Mesenchymal stem cell (in vitro differentiated cells and primary cell): Measurements from ENCODE around the gene PPP1R12A.

Source experiments
- DNase-seq: peaks from one replicate; pipeline ENCODE4 v3.0.0-alpha.2; 2013
- H2AFZ ChIP-seq: one replicate; pipeline ENCODE4 v1.6.1; 2013; ENCODE audit warnings: low read depth, mild to moderate bottlenecking, control low read depth, inconsistent platforms, low read length, moderate library complexity
- H2AK5ac ChIP-seq: 2 replicates; pipeline ENCODE4 v1.6.1; 2013; ENCODE audit warnings: low read length, moderate library complexity, mild to moderate bottlenecking, inconsistent platforms; ENCODE audit not compliant: severe bottlenecking
- H2BK120ac ChIP-seq: one replicate; pipeline ENCODE4 v1.6.1; 2013; ENCODE audit warnings: low read depth, mild to moderate bottlenecking, inconsistent platforms, low read length, moderate library complexity
- H2BK12ac ChIP-seq, 2 experiments: one replicate each; pipeline ENCODE4 v1.6.1; 2013; ENCODE audit warnings: inconsistent platforms in 2 of 2, low read length in 2 of 2, mild to moderate bottlenecking in 2 of 2, moderate library complexity in 2 of 2, control low read depth in 1 of 2
- H2BK15ac ChIP-seq: one replicate; pipeline ENCODE4 v1.6.1; 2013; ENCODE audit warnings: mild to moderate bottlenecking, low read depth, inconsistent platforms; ENCODE audit not compliant: poor library complexity, severe bottlenecking
- H2BK5ac ChIP-seq: 2 replicates; pipeline ENCODE4 v1.6.1; 2013; ENCODE audit warnings: low read depth, mild to moderate bottlenecking, low read length, control low read depth, inconsistent platforms; ENCODE audit not compliant: poor library complexity, severe bottlenecking
- H3K14ac ChIP-seq, 2 experiments: one replicate each; pipeline ENCODE4 v1.6.1; 2013; ENCODE audit warnings: inconsistent platforms in 2 of 2, low read length in 2 of 2, control low read depth in 1 of 2, mild to moderate bottlenecking in 1 of 2, moderate library complexity in 1 of 2
- H3K18ac ChIP-seq, 2 experiments: one replicate each; pipeline ENCODE4 v1.6.1; 2013; ENCODE audit warnings: inconsistent platforms in 2 of 2, low read length in 2 of 2, control low read depth in 1 of 2, low read depth in 1 of 2, mild to moderate bottlenecking in 1 of 2
- H3K23ac ChIP-seq, 2 experiments: one replicate each; pipeline ENCODE4 v1.6.1; 2013; ENCODE audit warnings: inconsistent platforms in 2 of 2, low read length in 2 of 2, mild to moderate bottlenecking in 2 of 2, moderate library complexity in 2 of 2, control low read depth in 1 of 2
- H3K27ac ChIP-seq: 2 replicates; pipeline ENCODE4 v1.5.1; 2013; ENCODE audit warnings: mild to moderate bottlenecking, moderate library complexity, low read length, control low read depth, inconsistent platforms; ENCODE audit not compliant: poor library complexity, severe bottlenecking
- H3K27me3 ChIP-seq, 2 experiments: 2 replicates each; pipeline versions ENCODE4 v1.6.1 to v1.7.0; 2013; ENCODE audit warnings: low read length in 2 of 2, mild to moderate bottlenecking in 2 of 2, moderate library complexity in 2 of 2, control low read depth in 1 of 2, inconsistent platforms in 1 of 2; ENCODE audit not compliant: control insufficient read depth in 1 of 2, insufficient read depth in 1 of 2
- H3K36me3 ChIP-seq, 2 experiments: 2 replicates each; pipeline versions ENCODE4 v1.6.1 to v1.7.0; 2013; ENCODE audit warnings: low read length in 2 of 2, control low read depth in 1 of 2, inconsistent platforms in 1 of 2, low read depth in 1 of 2, mild to moderate bottlenecking in 1 of 2; ENCODE audit not compliant: insufficient read depth in 2 of 2, control insufficient read depth in 1 of 2
- H3K4ac ChIP-seq, 2 experiments: one replicate each; pipeline ENCODE4 v1.6.1; 2013; ENCODE audit warnings: inconsistent platforms in 2 of 2, low read length in 2 of 2, mild to moderate bottlenecking in 2 of 2, moderate library complexity in 2 of 2, control low read depth in 1 of 2, low read depth in 1 of 2
- H3K4me1 ChIP-seq: 2 replicates; pipeline ENCODE4 v1.6.1; 2013; ENCODE audit warnings: low read depth, low read length, control low read depth; ENCODE audit not compliant: control insufficient read depth, insufficient read depth
- H3K4me2 ChIP-seq: 2 replicates; pipeline ENCODE4 v1.6.1; 2013; ENCODE audit warnings: low read length, mild to moderate bottlenecking, inconsistent platforms; ENCODE audit not compliant: poor library complexity, severe bottlenecking
- H3K4me3 ChIP-seq, 2 experiments: 2 replicates each; pipeline versions ENCODE4 v1.5.1 to v1.7.0; 2013; ENCODE audit warnings: low read length in 2 of 2, mild to moderate bottlenecking in 2 of 2, control low read depth in 1 of 2, low read depth in 1 of 2; ENCODE audit not compliant: insufficient read depth in 1 of 2
- H3K79me1 ChIP-seq: replicated peaks from 2 replicates; pipeline ENCODE4 v1.6.1; 2013; ENCODE audit warnings: mild to moderate bottlenecking, control low read depth, low read length, inconsistent platforms; ENCODE audit not compliant: poor library complexity, severe bottlenecking
- H3K9ac ChIP-seq: 2 replicates; pipeline ENCODE4 v1.7.0; 2013; ENCODE audit warnings: mild to moderate bottlenecking, low read length, moderate library complexity
- H3K9me3 ChIP-seq: 2 replicates; pipeline ENCODE4 v1.7.0; 2013; ENCODE audit warnings: mild to moderate bottlenecking, low read length; ENCODE audit not compliant: control insufficient read depth
- H4K8ac ChIP-seq: one replicate; pipeline ENCODE4 v1.6.1; 2013; ENCODE audit warnings: inconsistent platforms, mild to moderate bottlenecking, low read length, moderate library complexity
- H4K91ac ChIP-seq: one replicate; pipeline ENCODE4 v1.6.1; 2013; ENCODE audit warnings: mild to moderate bottlenecking, low read length, inconsistent platforms
- WGBS: methylation state at CpG from one replicate; pipeline ENCODE4 v1.1.7; 2013; ENCODE audit warnings: mixed read lengths; 5-methylcytosine and 5-hydroxymethylcytosine counted together

Gene PPP1R12A

DNA sequence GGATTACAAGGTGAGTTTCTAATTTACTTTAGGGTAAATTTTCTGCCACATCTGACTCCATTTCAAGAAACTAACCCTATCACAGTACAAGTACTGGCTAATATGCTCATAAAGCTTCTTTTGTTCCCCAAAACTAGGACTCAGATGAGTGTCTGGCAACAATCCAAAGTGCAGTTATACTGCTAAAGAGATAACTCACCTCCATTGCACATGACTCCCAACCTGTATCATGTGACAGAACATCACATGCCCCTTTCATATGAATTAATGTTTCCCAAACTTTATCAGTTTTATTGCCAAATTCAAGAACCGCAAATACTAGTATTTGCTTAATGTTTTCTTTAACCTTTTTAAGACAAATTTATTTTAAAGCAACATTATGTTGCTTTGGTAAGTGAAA, 3.9 kb upstream of the PPP1R12A start:
- Histone ChIP-seq H3K27ac (no peak overlapping the region), H3K4me2 (no peak overlapping the region), H2BK12ac (no peak overlapping the region), H3K4me3 (no peak overlapping the region), H3K9me3 (no peaks in the 10 kb centered on the region), H2BK15ac (no peak overlapping the region), H2AFZ (no peak overlapping the region), H3K36me3 (peaks cover 0 to 5% of the 10 kb centered on the region in 2 experiments), H2BK120ac (no peak overlapping the region), H3K23ac (no peak overlapping the region), H4K8ac (no peak overlapping the region), H3K4me1 (peaks cover 3% of the 10 kb centered on the region), H3K27me3 (no peaks in the 10 kb centered on the region), H3K9ac (no peak overlapping the region), H3K79me1 (peaks cover 2% of the 10 kb centered on the region), H3K4ac (no peak overlapping the region), H3K18ac (no peak overlapping the region), H2BK5ac (no peak overlapping the region), H2AK5ac (no peak overlapping the region), H3K14ac (no peak overlapping the region), H4K91ac (no peak overlapping the region)
- DNase-seq = no peak
- WGBS = no CpG with 5 or more reads among the region's 1 CpG

DNA sequence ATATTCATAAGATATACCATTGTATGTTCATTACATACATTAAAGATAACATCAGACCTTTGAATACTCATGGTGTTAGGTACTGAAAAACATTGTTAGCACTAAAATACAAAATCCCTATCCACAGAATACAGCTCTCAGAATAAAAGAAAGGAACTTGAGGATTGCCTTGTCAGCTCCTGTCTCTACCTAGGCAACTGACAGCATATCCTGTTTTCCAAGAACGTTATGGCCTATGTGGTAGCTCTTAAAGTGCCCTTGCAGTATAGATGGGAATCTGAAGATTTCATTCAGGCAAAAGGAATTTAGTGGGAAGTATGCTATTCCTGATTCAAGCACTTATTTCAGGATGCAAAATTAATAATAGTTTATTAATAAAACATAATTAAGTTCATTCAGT, 1.8 kb upstream of the PPP1R12A start:
- Histone ChIP-seq H3K9me3 (no peaks in the 10 kb centered on the region), H3K27me3 (no peaks in the 10 kb centered on the region)
- WGBS = 0% methylated on average over 1 of the region's 1 CpG

DNA sequence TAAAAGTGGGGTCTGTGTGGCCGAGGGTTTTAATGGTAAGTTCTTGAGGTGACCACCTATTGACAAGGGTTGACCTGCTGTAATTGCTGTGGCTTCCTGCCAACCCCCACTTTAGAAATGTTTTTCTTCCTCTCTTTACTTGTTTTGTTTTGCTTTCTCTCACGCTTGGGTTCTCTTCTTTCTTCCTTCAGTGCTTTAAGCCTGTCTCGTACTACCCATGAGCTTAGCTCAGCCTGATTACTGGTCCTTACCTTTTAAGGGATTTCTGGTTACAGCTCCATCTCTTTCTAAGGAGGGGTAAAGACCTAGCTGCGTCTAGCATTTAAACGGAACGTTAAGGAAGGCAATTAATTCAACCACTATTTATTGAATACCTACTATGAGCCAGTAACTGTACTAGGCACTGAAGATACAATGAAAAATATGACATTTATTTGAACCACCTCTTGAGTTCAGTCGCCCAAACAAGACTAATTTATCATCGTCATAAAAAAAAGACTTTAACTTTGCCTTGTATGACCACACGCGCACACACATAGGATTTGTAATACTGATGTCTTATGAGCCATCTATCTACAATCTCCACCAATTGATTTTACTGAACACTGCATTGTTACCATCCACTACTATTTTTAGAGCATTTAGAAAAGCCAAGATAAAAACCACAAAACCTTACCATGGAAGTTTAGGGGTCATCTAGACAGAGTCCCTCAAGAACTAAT, 888 bp upstream of the PPP1R12A start:
- Histone ChIP-seq H3K9me3 (no peaks in the 10 kb centered on the region), H3K18ac (peak overlapping the region; percentile 34 to 98), H4K91ac (no peak overlapping the region), H2BK12ac (no peak overlapping the region), H2BK5ac (no peak overlapping the region), H3K36me3 (peaks cover 0 to 5% of the 10 kb centered on the region in 2 experiments), H3K4ac (peak overlapping the region in 1 of 2 experiments; percentile 95), H3K4me3 (peak overlapping the region; percentile 90 to 99), H3K27me3 (no peaks in the 10 kb centered on the region), H2BK120ac (no peak overlapping the region), H3K9ac (peak overlapping the region; percentile 99), H3K79me1 (peaks cover 2% of the 10 kb centered on the region), H3K4me2 (peak overlapping the region; percentile 74), H2AFZ (no peak overlapping the region), H4K8ac (no peak overlapping the region), H3K27ac (peak overlapping the region; percentile 99), H3K14ac (no peak overlapping the region), H2BK15ac (no peak overlapping the region), H2AK5ac (no peak overlapping the region), H3K4me1 (peaks cover 3% of the 10 kb centered on the region), H3K23ac (no peak overlapping the region)
- DNase-seq = no peak
- 12% methylated on average over 7 of the region's 10 CpGs for WGBS

More for the DNA sequence above, 1.8 kb upstream of the PPP1R12A start:
- Histone ChIP-seq H2AK5ac (no peak overlapping the region), H3K4me3 (peak overlapping the region in 1 of 2 experiments; percentile 90), H3K4ac (no peak overlapping the region), H2AFZ (no peak overlapping the region), H3K36me3 (peaks cover 0 to 5% of the 10 kb centered on the region in 2 experiments), H4K91ac (no peak overlapping the region), H3K14ac (no peak overlapping the region), H3K4me1 (peaks cover 3% of the 10 kb centered on the region), H2BK5ac (no peak overlapping the region), H3K23ac (no peak overlapping the region), H2BK15ac (no peak overlapping the region), H3K79me1 (peaks cover 2% of the 10 kb centered on the region), H3K18ac (no peak overlapping the region), H4K8ac (no peak overlapping the region), H3K4me2 (no peak overlapping the region), H2BK12ac (no peak overlapping the region), H2BK120ac (no peak overlapping the region), H3K27ac (no peak overlapping the region), H3K9ac (peak overlapping the region; percentile 99)
- DNase-seq = no peak

DNA sequence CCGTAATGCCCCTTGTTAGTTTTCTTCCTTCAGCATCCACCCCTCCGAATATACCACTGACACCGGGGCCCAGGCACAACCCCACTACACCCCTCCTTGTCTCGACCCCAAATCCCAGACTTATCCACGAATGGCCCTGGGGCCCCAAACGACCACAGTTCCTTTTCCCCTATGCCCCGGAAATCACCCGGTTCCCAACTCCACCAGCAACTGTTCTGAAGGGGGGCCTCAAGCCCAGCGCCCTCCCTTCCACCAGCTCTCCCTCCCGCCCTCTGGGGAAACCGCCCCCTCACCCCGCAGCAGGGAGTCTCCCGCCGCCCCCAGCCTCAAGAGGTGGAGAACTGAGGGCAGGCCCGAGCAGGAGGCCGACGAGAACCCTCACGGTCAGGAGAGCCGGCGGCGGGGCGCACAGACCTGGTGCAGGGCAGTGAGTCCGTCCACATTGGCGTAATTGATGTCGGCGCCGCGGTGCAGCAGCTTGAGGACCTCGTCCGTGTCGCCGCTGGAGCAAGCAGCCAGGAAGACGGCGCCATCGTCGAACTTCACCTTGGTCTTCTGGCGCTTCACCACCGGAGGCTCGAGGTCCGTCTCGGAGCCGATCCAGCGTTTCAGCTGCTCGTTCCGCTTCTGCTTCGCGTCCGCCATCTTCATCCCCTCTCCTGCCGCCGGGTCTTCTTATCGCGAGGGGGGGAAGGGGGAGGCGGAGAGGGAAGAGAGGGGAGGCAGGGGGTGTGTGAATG, 446 bp downstream of the PPP1R12A start:
- peak overlapping the region; percentile 99 for H4K91ac ChIP-seq
- peak; percentile 69 for DNase-seq
- H2AK5ac ChIP-seq = peak overlapping the region; percentile 20
- peak overlapping the region; percentile 98 for H3K27ac ChIP-seq
- H3K14ac ChIP-seq = peak overlapping the region; percentile 93 to 95
- peak overlapping the region; percentile 91 to 99 for H3K18ac ChIP-seq
- peak overlapping the region; percentile 95 for H2BK5ac ChIP-seq
- peak overlapping the region; percentile 50 to 51 for H2BK12ac ChIP-seq
- peak overlapping the region; percentile 68 for H2AFZ ChIP-seq
- peak overlapping the region; percentile 90 to 100 for H3K4ac ChIP-seq
- H3K4me3 ChIP-seq = peak overlapping the region; percentile 90 to 99
- peak overlapping the region; percentile 90 for H2BK15ac ChIP-seq
- H2BK120ac ChIP-seq = peak overlapping the region; percentile 84
- H3K9me3 ChIP-seq = no peaks in the 10 kb centered on the region
- peak overlapping the region; percentile 67 for H3K4me2 ChIP-seq
- 1% methylated on average over 39 of the region's 53 CpGs for WGBS
- H3K27me3 ChIP-seq = no peaks in the 10 kb centered on the region
- H3K79me1 ChIP-seq = peaks cover 2% of the 10 kb centered on the region
- peak overlapping the region; percentile 98 for H4K8ac ChIP-seq
- H3K23ac ChIP-seq = peak overlapping the region in 1 of 2 experiments; percentile 87
- H3K36me3 ChIP-seq = peaks cover 0 to 5% of the 10 kb centered on the region in 2 experiments
- peak overlapping the region; percentile 99 for H3K9ac ChIP-seq
- peaks cover 3% of the 10 kb centered on the region for H3K4me1 ChIP-seq
